HepG2 (cell line): Measurements from ENCODE around the gene ARPC3. TPM values are rescaled to one million over a fixed set of nuclear protein-coding genes. Genes with fewer than 3 reads are reported as not detected.

Experiments
- ATAC-seq: fragments of 200-7000 bp; cut with Tn5 transposase; 3 replicates; pipeline ENCODE4 v1.9.1; 2020; ENCODE audit warnings: mild to moderate bottlenecking, moderate library complexity
- BruUV-seq: library from RNA; stranded (reverse); fragments of 400-500 nt; replicated peaks from 2 replicates; lab custom pipeline; 2021; lab: Mats Ljungman, UMichigan
- CTCF ChIA-PET: fragments of 300-600 bp; formaldehyde crosslinking; extraction: SDS; loops from one replicate; lab custom pipeline; 2021; ENCODE audit warnings: low total read pairs, inconsistent platforms, low intra/inter-chr PET ratio; lab: Yijun Ruan, JAX
- POLR2A ChIA-PET: fragments of 350-600 bp; sonication (Branson Sonifier 250); formaldehyde crosslinking; loops from one replicate; lab custom pipeline; 2020; ENCODE audit warnings: antibody characterized with exemption, inconsistent platforms; lab: Yijun Ruan, JAX
- DNase-seq: peaks from one replicate; pipeline ENCODE4 v3.0.0-alpha.2; 2015; ENCODE audit warnings: low spot score
- FAIRE-seq: peaks from 3 replicates; lab custom pipeline; 2011; peaks lifted over from hg19 to GRCh38; lab: Jason Lieb, UNC
- H2AFZ ChIP-seq: one replicate; pipeline ENCODE4 v1.6.1; 2011; ENCODE audit warnings: low read length, inconsistent platforms
- H3K27ac ChIP-seq: fragments of 300-600 bp; 3 replicates; pipeline ENCODE4 v1.8.0; 2011; ENCODE audit warnings: mixed run types, mild to moderate bottlenecking, mixed read lengths, low read length, inconsistent platforms; ENCODE audit not compliant: insufficient read depth; ENCODE audit errors: extremely low read length
- H3K27me3 ChIP-seq, 2 experiments: fragments of 200-600 bp in 1 of 2; 2 replicates in 1 of 2; 3 replicates in 1 of 2; pipeline versions ENCODE4 v1.6.0 to v1.8.0; 2011; ENCODE audit warnings: low read length in 2 of 2, mild to moderate bottlenecking in 2 of 2, moderate library complexity in 2 of 2, inconsistent platforms in 1 of 2; ENCODE audit not compliant: insufficient read depth in 2 of 2, control insufficient read depth in 1 of 2
- H3K36me3 ChIP-seq, 2 experiments: fragments of 200-600 bp in 1 of 2; replicated peaks in 1 of 2; 2 replicates in 1 of 2; 3 replicates in 1 of 2; pipeline versions ENCODE4 v1.5.1 to v1.8.0; 2011; ENCODE audit warnings: low read length in 2 of 2, inconsistent platforms in 1 of 2; ENCODE audit not compliant: insufficient read depth in 2 of 2, control insufficient read depth in 1 of 2
- H3K4me1 ChIP-seq: 2 replicates; pipeline ENCODE4 v1.5.1; 2012; ENCODE audit warnings: low read length, inconsistent platforms; ENCODE audit not compliant: insufficient read depth
- H3K4me2 ChIP-seq: 2 replicates; pipeline ENCODE4 v1.6.0; 2011; ENCODE audit warnings: low read depth, low read length, inconsistent platforms
- H3K4me3 ChIP-seq, 3 experiments: fragments of 200-600 bp in 1 of 3; sonication (generic), shearing (Covaris generic) in 1 of 3; replicated peaks in 1 of 3; 2 replicates each; pipeline ENCODE4 v1.5.1; 2011 to 2016; ENCODE audit warnings: low read length in 3 of 3, inconsistent platforms in 2 of 3, low read depth in 2 of 3, mild to moderate bottlenecking in 2 of 3, control low read depth in 1 of 3, mixed read lengths in 1 of 3; ENCODE audit not compliant: insufficient read depth in 1 of 3
- H3K79me2 ChIP-seq: one replicate; pipeline ENCODE4 v1.6.1; 2011; ENCODE audit warnings: low read length, inconsistent platforms; ENCODE audit not compliant: insufficient read depth
- H3K9ac ChIP-seq: 2 replicates; pipeline ENCODE4 v1.6.0; 2011; ENCODE audit warnings: mild to moderate bottlenecking, low read depth, low read length, inconsistent platforms; ENCODE audit not compliant: insufficient read depth
- H3K9me3 ChIP-seq: 2 replicates; pipeline ENCODE4 v1.5.1; 2012; ENCODE audit warnings: mild to moderate bottlenecking, low read length
- H4K20me1 ChIP-seq: 2 replicates; pipeline ENCODE4 v1.6.0; 2011; ENCODE audit warnings: inconsistent platforms, mild to moderate bottlenecking, low read length, moderate library complexity; ENCODE audit not compliant: insufficient read depth
- ELF4 ChIP-seq: sonication (generic); formaldehyde crosslinking; IDR thresholded peaks from 2 replicates; pipeline ENCODE4 v1.5.0; 2020; ENCODE audit warnings: missing genetic modification reagents, mild to moderate bottlenecking, moderate library complexity, borderline replicate concordance
- HIVEP1 ChIP-seq: sonication (generic); formaldehyde crosslinking; IDR thresholded peaks from 2 replicates; pipeline ENCODE4 v1.4.0; 2020; ENCODE audit warnings: mild to moderate bottlenecking, missing genetic modification reagents
- MEF2D ChIP-seq: sonication (generic); formaldehyde crosslinking; IDR thresholded peaks from 2 replicates; pipeline ENCODE4 v1.5.1; 2020; ENCODE audit warnings: mild to moderate bottlenecking, missing genetic modification reagents
- NFE2L1 ChIP-seq: sonication (generic); formaldehyde crosslinking; IDR thresholded peaks from 2 replicates; pipeline ENCODE4 v1.4.0; 2020; ENCODE audit warnings: missing genetic modification reagents, mild to moderate bottlenecking, borderline replicate concordance
- PPARG ChIP-seq: conservative IDR thresholded peaks from 2 replicates; pipeline ENCODE4 v1.6.1; 2016; ENCODE audit warnings: missing biosample characterization, missing genetic modification reagents
- TRIM24 ChIP-seq: sonication (generic); formaldehyde crosslinking; IDR thresholded peaks from 2 replicates; pipeline ENCODE4 v1.8.0; 2022; ENCODE audit warnings: mild to moderate bottlenecking, missing genetic modification reagents
- ZKSCAN1 ChIP-seq: fragments of 150-350 bp; IDR thresholded peaks from 2 replicates; pipeline ENCODE4 v1.6.1; 2014; ENCODE audit warnings: low read length
- ZNF121 ChIP-seq: sonication (generic); formaldehyde crosslinking; IDR thresholded peaks from 2 replicates; pipeline ENCODE4 v1.5.0; 2020; ENCODE audit warnings: mild to moderate bottlenecking, missing genetic modification reagents
- ZNF260 ChIP-seq: sonication (generic); formaldehyde crosslinking; IDR thresholded peaks from 2 replicates; pipeline ENCODE4 v1.4.0; 2020; ENCODE audit warnings: missing genetic modification reagents, low read depth, mild to moderate bottlenecking, borderline replicate concordance
- ZNF263 ChIP-seq: sonication (generic); formaldehyde crosslinking; IDR thresholded peaks from 2 replicates; pipeline ENCODE4 v1.4.0; 2020; ENCODE audit warnings: missing genetic modification reagents
- ZNF598 ChIP-seq: sonication (generic); formaldehyde crosslinking; IDR thresholded peaks from 2 replicates; pipeline ENCODE4 v1.5.1; 2020; ENCODE audit warnings: mild to moderate bottlenecking, missing genetic modification reagents, borderline replicate concordance
- ZNF605 ChIP-seq: sonication (generic); formaldehyde crosslinking; IDR thresholded peaks from 2 replicates; pipeline ENCODE4 v1.8.0; 2022; ENCODE audit warnings: mild to moderate bottlenecking, missing genetic modification reagents
- ZNF616 ChIP-seq: sonication (generic); formaldehyde crosslinking; IDR thresholded peaks from 2 replicates; pipeline ENCODE4 v1.5.0; 2020; ENCODE audit warnings: low read depth, mild to moderate bottlenecking, missing genetic modification reagents
- WGBS: methylation state at CpG from one replicate; pipeline ENCODE4 v1.1.6; 2017; ENCODE audit warnings: low lambda C conversion rate; 5-methylcytosine and 5-hydroxymethylcytosine counted together
- in situ Hi-C: cut with HindIII; loops from 2 replicates; pipeline ENCODE4 v1.10.0; 2017; ENCODE audit warnings: low pct_unique_long_range_greater_than_20kb; ENCODE audit not compliant: extremely low pct_ligation_motif_present
- intact Hi-C: fragments of 100-400 bp; cut with micrococcal nuclease; formaldehyde crosslinking; loops from one replicate; pipeline ENCODE4 v1.10.0; 2022; ENCODE audit not compliant: unreplicated experiment
- polyA plus RNA-seq, 8 experiments: library from polyadenylated mRNA; depleted of rRNA in 3 of 8; stranded (reverse) in 7 of 8; unstranded in 1 of 8; fragments of >200 nt; fragmentation: Illumina TruSeq in 4 of 8; extraction: Trizol in 4 of 8; gene quantifications; 2 replicates each; pipeline versions ENCODE4 v1.2.1 to v1.2.3, GENCODE V29; 2011 to 2016; ENCODE audit warnings: low read depth in 4 of 8, missing spikeins in 1 of 8, mixed read lengths in 1 of 8; ENCODE audit not compliant: insufficient read depth in 1 of 8
- total RNA-seq, 5 experiments: library from RNA; depleted of rRNA; stranded (reverse); fragments of >200 nt; fragmentation: Illumina TruSeq; extraction: Trizol; gene quantifications; 2 replicates each; pipeline ENCODE4 v1.2.3, GENCODE V29; 2016; ENCODE audit warnings: low read depth in 1 of 5
- TF ChIP-seq, protein P1 (sequence below): sonication (generic); formaldehyde crosslinking; conservative IDR thresholded peaks from 2 replicates; pipeline ENCODE4 v1.4.0; 2020; ENCODE audit warnings: missing genetic modification reagents
- TF ChIP-seq, protein P2 (sequence below): sonication (generic); formaldehyde crosslinking; IDR thresholded peaks from 2 replicates; pipeline ENCODE4 v1.8.1; 2023; ENCODE audit warnings: mild to moderate bottlenecking, missing genetic modification reagents

Gene ARPC3
- total and polyA plus RNA-seq, 2 of the 13 experiments (the other 11 are each of a cell fraction or from before 2014, with no cell fraction given): 32.7 to 234 TPM

DNA sequence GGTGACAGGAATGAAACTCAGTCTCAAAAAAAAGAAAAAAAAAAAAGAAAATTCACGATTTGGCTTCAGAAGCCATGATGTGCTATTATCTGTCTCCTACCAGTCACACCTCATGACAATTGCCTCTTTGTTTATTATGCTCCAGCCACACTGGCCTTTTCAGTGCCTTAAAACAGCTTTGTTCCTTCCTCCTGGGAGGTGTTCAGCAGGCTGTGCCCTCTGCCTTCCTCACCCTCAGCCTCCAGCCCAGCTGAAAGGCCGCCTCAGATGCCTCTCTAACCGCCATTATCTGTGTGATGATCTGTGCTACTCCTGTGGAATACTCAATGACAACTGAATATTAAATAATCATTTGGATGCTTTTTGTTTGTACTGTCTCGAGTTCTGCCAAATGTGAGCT lies 8.6 kb upstream of the ARPC3 start:
- Histone ChIP-seq H3K9ac (no peak overlapping the region), H3K9me3 (no peaks in the 10 kb centered on the region), H3K79me2 (no peaks in the 10 kb centered on the region), H2AFZ (no peak overlapping the region), H3K4me1 (peaks cover 9% of the 10 kb centered on the region), H3K36me3 (peaks cover 9 to 56% of the 10 kb centered on the region in 2 experiments), H3K4me2 (no peak overlapping the region), H3K27ac (no peak overlapping the region), H3K4me3 (no peak overlapping the region), H4K20me1 (no peaks in the 10 kb centered on the region), H3K27me3 (no peaks in the 10 kb centered on the region)
- intact Hi-C loops (no loop called here), in situ Hi-C loops (no loop called here)
- BruUV-seq: no TSS peak
- ChIA-PET POLR2A (interaction anchor here (1.2 kb wide), 1 partner anchor 10 kb away, joined by 5 read pairs; the partner anchor contains the start of genes FAM216A and GPN3), CTCF (no interaction called here)
- WGBS: 94% methylated on average over 4 of the region's 4 CpGs
- no peak for FAIRE-seq
- no peak for DNase-seq
- TF ChIP-seq ZNF260 (CRISPR knock-in tag): no peak
- no peak for TF ChIP-seq ZKSCAN1
- no peak for TF ChIP-seq ZNF605
- no peak for TF ChIP-seq ZNF598
- TF ChIP-seq NFE2L1 (CRISPR knock-in tag): no peak
- TF ChIP-seq, protein P1, sequence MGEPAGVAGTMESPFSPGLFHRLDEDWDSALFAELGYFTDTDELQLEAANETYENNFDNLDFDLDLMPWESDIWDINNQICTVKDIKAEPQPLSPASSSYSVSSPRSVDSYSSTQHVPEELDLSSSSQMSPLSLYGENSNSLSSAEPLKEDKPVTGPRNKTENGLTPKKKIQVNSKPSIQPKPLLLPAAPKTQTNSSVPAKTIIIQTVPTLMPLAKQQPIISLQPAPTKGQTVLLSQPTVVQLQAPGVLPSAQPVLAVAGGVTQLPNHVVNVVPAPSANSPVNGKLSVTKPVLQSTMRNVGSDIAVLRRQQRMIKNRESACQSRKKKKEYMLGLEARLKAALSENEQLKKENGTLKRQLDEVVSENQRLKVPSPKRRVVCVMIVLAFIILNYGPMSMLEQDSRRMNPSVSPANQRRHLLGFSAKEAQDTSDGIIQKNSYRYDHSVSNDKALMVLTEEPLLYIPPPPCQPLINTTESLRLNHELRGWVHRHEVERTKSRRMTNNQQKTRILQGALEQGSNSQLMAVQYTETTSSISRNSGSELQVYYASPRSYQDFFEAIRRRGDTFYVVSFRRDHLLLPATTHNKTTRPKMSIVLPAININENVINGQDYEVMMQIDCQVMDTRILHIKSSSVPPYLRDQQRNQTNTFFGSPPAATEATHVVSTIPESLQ: no peak
- TF ChIP-seq ZNF616 (CRISPR knock-in tag): no peak
- TF ChIP-seq ELF4 (CRISPR knock-in tag): no peak
- no peak for TF ChIP-seq ZNF263 (CRISPR knock-in tag)
- TF ChIP-seq, protein P2, sequence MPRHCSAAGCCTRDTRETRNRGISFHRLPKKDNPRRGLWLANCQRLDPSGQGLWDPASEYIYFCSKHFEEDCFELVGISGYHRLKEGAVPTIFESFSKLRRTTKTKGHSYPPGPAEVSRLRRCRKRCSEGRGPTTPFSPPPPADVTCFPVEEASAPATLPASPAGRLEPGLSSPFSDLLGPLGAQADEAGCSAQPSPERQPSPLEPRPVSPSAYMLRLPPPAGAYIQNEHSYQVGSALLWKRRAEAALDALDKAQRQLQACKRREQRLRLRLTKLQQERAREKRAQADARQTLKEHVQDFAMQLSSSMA (CRISPR knock-in tag): no peak
- TF ChIP-seq MEF2D (CRISPR knock-in tag): no peak
- no peak for TF ChIP-seq ZNF121 (CRISPR knock-in tag)
- no peak for TF ChIP-seq PPARG (CRISPR knock-in tag)
- no peak for TF ChIP-seq TRIM24 (CRISPR knock-in tag)
- TF ChIP-seq HIVEP1 (CRISPR knock-in tag): no peak
- ATAC-seq: no peak
